ENCODE data around the gene FAAP20. TPM values are rescaled to one million over a fixed set of nuclear protein-coding genes. Genes with fewer than 3 reads are reported as not detected.

Gene FAAP20
- total RNA-seq, 1 experiment from 2014 or later: 112 TPM

GRCh38 chr1:2143814-2144500 is 50.6 kb downstream of the FAAP20 start:
- Histone ChIP-seq H3K9ac (ENCODE audit: low read length) (no peak overlapping the region), H3K9me2 (ENCODE audit: insufficient read depth) (no peaks in the 10 kb centered on the region), H4K20me1 (ENCODE audit: insufficient read depth) (no peaks in the 10 kb centered on the region), H3K27me3 (ENCODE audit: insufficient read depth, low read length) (no peaks in the 10 kb centered on the region), H3K4me1 (ENCODE audit: control insufficient read depth in 1 of 2, insufficient read depth in 2 of 2, low read length in 2 of 2) (peaks cover 18 to 22% of the 10 kb centered on the region in 2 experiments), H3K4me2 (ENCODE audit: low read length) (no peak overlapping the region), H2AFZ (ENCODE audit: low read depth, low read length, poor library complexity, severe bottlenecking) (no peak overlapping the region), H3K9me3 (ENCODE audit: control insufficient read depth in 1 of 2, insufficient read depth in 1 of 2, low read depth in 1 of 2, low read length in 2 of 2) (no peaks in the 10 kb centered on the region), H3K36me3 (ENCODE audit: control insufficient read depth in 1 of 2, insufficient read depth in 2 of 2, low read length in 2 of 2) (peaks cover 5 to 7% of the 10 kb centered on the region in 2 experiments; a peak in 3 of 4 replicates), H3K27ac (ENCODE audit: low read depth, low read length) (no peak overlapping the region), H3K79me2 (ENCODE audit: insufficient read depth, low read length) (no peaks in the 10 kb centered on the region), H3K4me3 (replicated peaks in 1 of 2; ENCODE audit: low read depth in 1 of 2, low read length in 2 of 2) (no peak overlapping the region)
- DNase-seq (ENCODE audit: low read depth, low spot score) (no peak), ATAC-seq (no peak)
- intact Hi-C loops (cut with micrococcal nuclease): no loop called here
- no TSS peak for BruUV-seq (replicated peaks)
- CTCF ChIA-PET: no interaction called here
- POLR2A ChIA-PET: no interaction called here
- TF ChIP-seq ELF1 (IDR thresholded peaks at IDR 0.05; ENCODE audit: borderline replicate concordance, low read depth) (no peak), JUND (IDR thresholded peaks at IDR 0.05) (no peak), SIN3A (IDR thresholded peaks at IDR 0.05; ENCODE audit: low read depth) (no peak)
- RAD21 ChIA-PET (ENCODE audit: low non-redundant PET in 1 of 2, low total read pairs in 2 of 2, uncharacterized antibody in 2 of 2, unreplicated experiment in 2 of 2): no interaction called here

DNA sequence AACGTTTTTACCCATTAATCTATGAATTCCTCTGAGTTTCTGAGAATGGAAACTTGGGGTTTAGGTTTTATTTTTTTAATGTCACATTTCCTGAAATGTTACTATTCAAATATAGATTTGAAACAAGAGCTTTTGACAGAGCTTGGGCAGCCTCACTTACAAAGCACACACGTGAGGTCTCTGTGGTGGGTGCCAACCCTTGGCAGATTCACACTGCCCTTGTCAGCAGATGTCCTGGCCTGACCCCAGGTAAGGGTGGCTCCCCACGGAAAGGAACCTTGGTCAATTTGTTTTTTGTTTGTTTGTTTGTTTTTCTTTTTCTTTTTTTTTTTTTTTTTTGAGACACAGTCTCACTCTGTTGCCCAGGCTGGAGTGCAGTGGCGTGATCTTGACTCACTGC is 53.5 kb downstream of the FAAP20 start:
- Histone ChIP-seq H3K27me3 (ENCODE audit: insufficient read depth, low read length) (no peaks in the 10 kb centered on the region), H3K79me2 (ENCODE audit: insufficient read depth, low read length) (no peaks in the 10 kb centered on the region), H2AFZ (ENCODE audit: low read depth, low read length, poor library complexity, severe bottlenecking) (no peak overlapping the region), H3K4me2 (ENCODE audit: low read length) (peak overlapping the region; percentile 72), H3K36me3 (ENCODE audit: control insufficient read depth in 1 of 2, insufficient read depth in 2 of 2, low read length in 2 of 2) (no peaks in the 10 kb centered on the region; a peak in 1 of 4 replicates), H3K9me3 (ENCODE audit: control insufficient read depth in 1 of 2, insufficient read depth in 1 of 2, low read depth in 1 of 2, low read length in 2 of 2) (no peaks in the 10 kb centered on the region), H3K27ac (ENCODE audit: low read depth, low read length) (peak overlapping the region; percentile 84), H3K4me3 (replicated peaks in 1 of 2; ENCODE audit: low read depth in 1 of 2, low read length in 2 of 2) (no peak overlapping the region), H4K20me1 (ENCODE audit: insufficient read depth) (no peaks in the 10 kb centered on the region), H3K9me2 (ENCODE audit: insufficient read depth) (no peaks in the 10 kb centered on the region), H3K4me1 (ENCODE audit: control insufficient read depth in 1 of 2, insufficient read depth in 2 of 2, low read length in 2 of 2) (peaks cover 18 to 32% of the 10 kb centered on the region in 2 experiments), H3K9ac (ENCODE audit: low read length) (peak overlapping the region; percentile 55)
- ChIA-PET CTCF (interaction anchor here (1.0 to 3.6 kb wide), 4 partner anchors 16 to 51 kb away, joined by 3 to 27 read pairs (median 8); no protein-coding TSS in a partner anchor), RAD21 (ENCODE audit: low non-redundant PET in 1 of 2, low total read pairs in 2 of 2, uncharacterized antibody in 2 of 2, unreplicated experiment in 2 of 2) (no interaction called here), POLR2A (interaction anchor here (1.3 kb wide), 1 partner anchor 232 kb away, joined by 4 read pairs; no protein-coding TSS in a partner anchor)
- BruUV-seq (replicated peaks): no TSS peak
- intact Hi-C loops (cut with micrococcal nuclease): loop anchor here (2.0 kb wide), 1 partner anchor 34 kb away; no protein-coding TSS in a partner anchor
- TF ChIP-seq JUND (IDR thresholded peaks at IDR 0.05) (no peak), CEBPB (IDR thresholded peaks at IDR 0.05; ENCODE audit: low read depth) (no peak), SIN3A (IDR thresholded peaks at IDR 0.05; ENCODE audit: low read depth) (no peak), EZH2 (IDR thresholded peaks at IDR 0.05) (no peak), TCF7L2 (IDR thresholded peaks at IDR 0.05; ENCODE audit: borderline replicate concordance, extremely low read depth, insufficient read depth, insufficient read length) (no peak), POLR2AphosphoS5 (IDR thresholded peaks at IDR 0.05; ENCODE audit: low read depth, low read length) (no peak), ZNF274 (IDR thresholded peaks at IDR 0.05; ENCODE audit: low read depth, low read length) (no peak)
- TF ChIP-seq, protein P1, sequence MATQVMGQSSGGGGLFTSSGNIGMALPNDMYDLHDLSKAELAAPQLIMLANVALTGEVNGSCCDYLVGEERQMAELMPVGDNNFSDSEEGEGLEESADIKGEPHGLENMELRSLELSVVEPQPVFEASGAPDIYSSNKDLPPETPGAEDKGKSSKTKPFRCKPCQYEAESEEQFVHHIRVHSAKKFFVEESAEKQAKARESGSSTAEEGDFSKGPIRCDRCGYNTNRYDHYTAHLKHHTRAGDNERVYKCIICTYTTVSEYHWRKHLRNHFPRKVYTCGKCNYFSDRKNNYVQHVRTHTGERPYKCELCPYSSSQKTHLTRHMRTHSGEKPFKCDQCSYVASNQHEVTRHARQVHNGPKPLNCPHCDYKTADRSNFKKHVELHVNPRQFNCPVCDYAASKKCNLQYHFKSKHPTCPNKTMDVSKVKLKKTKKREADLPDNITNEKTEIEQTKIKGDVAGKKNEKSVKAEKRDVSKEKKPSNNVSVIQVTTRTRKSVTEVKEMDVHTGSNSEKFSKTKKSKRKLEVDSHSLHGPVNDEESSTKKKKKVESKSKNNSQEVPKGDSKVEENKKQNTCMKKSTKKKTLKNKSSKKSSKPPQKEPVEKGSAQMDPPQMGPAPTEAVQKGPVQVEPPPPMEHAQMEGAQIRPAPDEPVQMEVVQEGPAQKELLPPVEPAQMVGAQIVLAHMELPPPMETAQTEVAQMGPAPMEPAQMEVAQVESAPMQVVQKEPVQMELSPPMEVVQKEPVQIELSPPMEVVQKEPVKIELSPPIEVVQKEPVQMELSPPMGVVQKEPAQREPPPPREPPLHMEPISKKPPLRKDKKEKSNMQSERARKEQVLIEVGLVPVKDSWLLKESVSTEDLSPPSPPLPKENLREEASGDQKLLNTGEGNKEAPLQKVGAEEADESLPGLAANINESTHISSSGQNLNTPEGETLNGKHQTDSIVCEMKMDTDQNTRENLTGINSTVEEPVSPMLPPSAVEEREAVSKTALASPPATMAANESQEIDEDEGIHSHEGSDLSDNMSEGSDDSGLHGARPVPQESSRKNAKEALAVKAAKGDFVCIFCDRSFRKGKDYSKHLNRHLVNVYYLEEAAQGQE (IDR thresholded peaks at IDR 0.05; ENCODE audit: low read depth): no peak
- ATAC-seq: no peak
- no peak for DNase-seq (ENCODE audit: low read depth, low spot score)
